Activated CD4-positive, alpha-beta T cell treated with anti-CD3 and anti-CD28 coated beads, Interleukin-2, Interleukin-4, amounts not matched to agents 100 ng/mL and 50 ng/mL, durations not matched to agents 16 hours and 8 hours (primary cell): ENCODE data around the gene TREML1.
"Not testable (repeated sequence)": the region's sequence is repeated elsewhere in the genome, so short reads cannot be mapped to it uniquely, and the experiment has no call there.

Experiments used
- DNase-seq: peaks from one replicate; pipeline ENCODE4 v3.0.0-alpha.2; 2020; ENCODE audit warnings: low spot score

TREML1 gene

GRCh38 chr6:41147917-41148316 is 6.2 kb downstream of the TREML1 start:
- no peak for DNase-seq

DNA sequence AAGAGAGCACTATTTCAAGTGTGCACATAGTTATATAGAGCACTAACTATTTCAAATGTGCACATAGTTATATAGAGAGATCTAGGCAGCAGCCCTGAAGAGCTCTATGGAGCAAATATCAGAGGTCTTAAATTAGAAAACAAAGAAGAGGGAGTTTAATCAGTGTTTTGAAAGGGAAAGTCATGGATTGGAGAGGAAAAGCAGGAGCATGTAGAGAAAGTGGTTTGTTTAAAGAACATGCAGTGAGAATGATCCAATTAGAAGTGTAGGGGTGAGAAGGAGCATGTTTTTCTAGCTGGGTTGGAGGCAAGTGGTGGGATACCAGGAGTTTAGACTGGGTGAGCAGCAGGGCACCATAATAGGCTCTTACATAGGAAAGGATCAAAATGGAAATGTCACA is 17.2 kb downstream of the TREML1 start:
- no peak for DNase-seq

DNA sequence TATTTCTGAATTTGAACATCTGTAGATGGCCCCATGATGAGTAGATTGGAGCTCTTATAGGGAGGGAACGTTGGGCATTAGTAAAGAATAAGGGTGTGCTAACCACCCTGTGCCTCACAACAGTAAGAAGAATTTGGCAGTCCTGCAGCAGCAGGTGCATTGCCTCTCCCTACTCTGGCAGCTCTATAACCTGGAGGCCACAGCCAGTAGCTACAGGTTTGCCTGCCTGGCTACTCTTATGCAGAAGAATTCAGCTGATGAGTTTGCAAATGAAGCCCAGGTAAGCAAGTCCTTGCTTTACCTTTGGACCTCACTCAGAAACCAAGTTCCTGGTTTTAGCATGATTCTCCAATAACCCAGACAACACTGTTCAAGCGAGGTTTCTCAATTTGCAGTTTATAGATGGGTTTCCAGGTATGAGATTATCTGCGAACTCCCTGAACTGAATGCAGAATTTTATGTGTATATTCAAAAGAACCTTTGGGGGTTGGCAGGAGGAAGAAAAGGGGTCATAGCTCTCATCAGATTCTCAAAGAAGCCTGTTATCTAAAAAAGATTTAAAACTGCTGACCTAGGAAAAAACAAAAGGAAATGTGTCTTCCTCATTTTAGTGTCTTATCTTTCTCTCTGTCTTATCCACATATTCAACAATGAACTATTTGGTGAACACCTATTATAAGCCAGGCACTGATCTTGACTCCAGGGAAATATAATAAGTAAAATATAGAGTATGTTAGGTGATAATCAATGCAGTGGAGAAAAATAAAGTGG is 18.9 kb downstream of the TREML1 start:
- no peak for DNase-seq

GRCh38 chr6:41132254-41132653 is 21.9 kb downstream of the TREML1 start:
- DNase-seq: no peak

GRCh38 chr6:41125282-41125681 is 28.9 kb downstream of the TREML1 start:
- DNase-seq: no peak

DNA sequence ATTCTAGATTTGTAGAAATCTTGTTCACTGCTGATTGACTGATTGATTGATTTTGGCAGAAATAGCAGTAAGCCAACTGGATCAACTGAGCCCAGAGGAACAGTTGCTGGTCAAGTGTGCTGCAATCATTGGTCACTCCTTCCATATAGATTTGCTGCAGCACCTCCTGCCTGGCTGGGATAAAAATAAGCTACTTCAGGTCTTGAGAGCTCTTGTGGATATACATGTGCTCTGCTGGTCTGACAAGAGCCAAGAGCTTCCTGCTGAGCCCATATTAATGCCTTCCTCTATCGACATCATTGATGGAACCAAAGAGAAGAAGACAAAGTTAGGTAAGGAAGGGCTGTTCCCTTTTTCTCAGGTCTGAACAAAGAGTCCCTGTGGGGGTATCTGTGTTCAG is 31.2 kb downstream of the TREML1 start:
- no peak for DNase-seq

DNA sequence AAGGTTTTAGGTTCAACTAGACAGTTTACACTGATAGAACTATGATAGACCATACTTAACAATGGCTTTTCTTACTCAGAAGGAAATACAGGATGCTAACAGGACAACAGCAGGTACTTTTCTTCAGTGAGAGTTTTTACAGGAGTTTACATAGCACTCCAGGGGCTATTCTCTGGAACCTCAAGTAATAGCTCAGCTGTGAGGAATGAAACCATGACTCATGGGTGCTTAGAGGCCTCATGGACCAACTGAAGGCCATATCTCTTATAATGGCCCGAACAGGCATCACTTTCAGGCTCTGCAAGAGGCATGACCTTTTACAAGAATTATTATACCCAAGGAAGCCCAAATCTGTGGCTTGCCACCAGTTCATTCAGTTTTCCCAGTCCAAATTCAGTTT is 31.8 kb downstream of the TREML1 start:
- no peak for DNase-seq

DNA sequence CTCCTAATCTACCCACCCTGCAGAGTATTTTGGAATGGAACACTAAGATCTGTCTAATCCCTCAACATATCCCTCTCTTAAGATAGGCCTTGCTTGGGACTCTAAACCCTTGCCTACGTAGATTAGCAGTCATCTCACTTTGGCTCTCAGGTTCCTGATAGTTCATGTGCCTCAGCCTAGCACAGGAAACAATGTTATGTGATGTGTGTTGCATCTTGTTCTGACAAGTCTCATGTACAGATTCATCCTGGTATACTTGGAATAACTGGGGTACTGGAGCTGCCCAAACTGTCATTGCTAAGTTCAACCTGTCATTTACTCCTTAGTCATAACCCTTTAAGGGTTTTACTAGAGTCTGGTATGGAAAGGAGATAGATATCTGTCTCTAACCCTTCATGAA is 34.1 kb downstream of the TREML1 start:
- no peak for DNase-seq

GRCh38 chr6:41119508-41119907 is 34.6 kb downstream of the TREML1 start:
- no peak for DNase-seq

DNA sequence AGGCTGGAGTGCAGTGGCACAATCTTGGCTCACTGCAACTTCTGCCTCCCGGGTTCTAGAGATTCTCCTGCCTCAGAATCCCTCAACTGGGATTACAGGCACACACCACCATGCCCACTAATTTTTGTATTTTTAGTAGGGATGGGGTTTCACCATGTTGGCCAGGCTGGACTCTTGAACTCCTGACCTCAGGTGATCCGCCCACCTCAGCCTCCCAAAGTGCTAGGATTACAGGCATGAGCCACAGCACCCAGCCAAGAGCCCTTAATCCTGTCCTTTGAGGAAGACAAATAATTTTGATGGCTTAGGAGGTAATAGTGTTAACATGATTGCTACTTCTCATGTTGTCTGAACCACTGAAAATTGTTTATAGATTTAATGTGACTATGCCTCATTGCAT is 39.1 kb downstream of the TREML1 start:
- not testable (repeated sequence) for DNase-seq

GRCh38 chr6:41111017-41111416 is 43.1 kb downstream of the TREML1 start:
- DNase-seq: no peak

DNA sequence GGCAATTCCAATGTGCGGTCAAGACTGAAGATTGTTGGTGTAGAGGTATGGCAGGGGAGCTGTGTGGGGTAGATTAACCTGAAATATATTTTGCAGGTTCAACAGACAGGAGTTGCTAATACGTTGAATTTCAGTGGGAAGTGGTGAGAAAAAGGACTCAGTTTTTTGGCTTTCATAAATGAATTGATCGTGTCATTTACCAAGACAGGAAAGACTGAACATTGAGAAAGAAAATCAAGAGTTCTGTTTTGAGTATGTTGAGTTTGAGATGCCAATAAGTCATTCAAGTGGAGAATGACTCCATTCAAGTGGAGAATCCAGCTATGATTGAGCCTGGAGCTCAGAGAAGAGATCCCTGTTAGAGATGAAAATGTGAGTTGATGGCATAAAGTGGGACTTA is 50.3 kb downstream of the TREML1 start:
- DNase-seq: peak; percentile 75

DNA sequence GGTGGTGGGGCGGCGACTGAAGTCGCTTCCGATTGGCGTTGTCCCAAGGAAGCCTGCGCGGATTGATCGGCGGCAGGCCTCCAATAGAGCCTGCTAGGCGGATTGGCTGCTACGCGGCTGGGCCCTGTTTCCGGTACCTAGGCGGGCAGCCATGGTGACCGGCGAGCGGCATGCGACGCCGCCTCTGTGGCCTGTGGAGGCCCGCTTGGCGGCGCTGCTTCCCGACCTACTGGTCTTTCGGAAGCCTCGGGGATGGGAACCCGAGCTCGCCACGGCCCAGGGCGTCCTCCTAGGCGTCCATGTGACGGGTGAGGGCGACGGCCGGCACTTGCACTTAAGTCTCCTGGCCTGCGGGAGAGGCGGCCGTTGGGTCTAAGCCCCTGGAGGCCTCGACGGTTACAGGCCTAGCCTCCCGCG is 53.3 kb downstream of the TREML1 start:
- DNase-seq: no peak
